Measurements from ENCODE around the gene PARD3.

The PARD3 gene

DNA sequence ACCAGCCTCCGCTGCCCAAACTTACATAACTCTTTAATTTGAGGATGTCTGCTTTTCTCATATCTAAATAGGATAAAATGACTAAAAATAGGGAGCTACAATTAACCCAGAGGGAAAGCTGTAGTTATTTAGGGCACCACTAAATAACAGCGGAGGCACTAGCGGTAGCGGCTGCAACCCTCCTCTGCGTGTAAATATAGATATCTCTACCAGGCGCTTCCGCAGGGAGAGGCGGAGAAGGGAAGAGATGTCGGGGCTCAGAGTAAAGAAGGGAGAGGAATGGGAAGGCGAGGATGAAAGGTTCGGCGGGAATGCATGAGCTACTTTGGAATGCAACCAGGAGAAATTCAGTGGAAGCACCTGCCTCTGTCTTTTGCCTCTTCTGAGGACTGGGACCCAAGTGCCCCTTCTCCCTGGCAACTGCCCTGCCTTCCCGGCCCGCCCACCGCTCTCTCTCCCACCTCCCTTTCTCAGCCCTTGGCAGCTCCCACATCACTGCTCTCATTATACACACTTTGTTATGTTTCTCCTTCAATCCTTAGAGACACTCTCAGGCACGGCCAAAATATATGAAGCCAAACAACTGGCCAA lies 698.3 kb downstream of the PARD3 start:
- DNase-seq (ENCODE audit: low read depth), result no peak
- no peak overlapping the region for H3K4me3 ChIP-seq (ENCODE audit: control insufficient read depth, low read depth, low read length)
- TF ChIP-seq CTCF (conservative IDR thresholded peaks at IDR 0.05; ENCODE audit: control insufficient read depth, insufficient read depth, low read depth, low read length), result no peak

DNA sequence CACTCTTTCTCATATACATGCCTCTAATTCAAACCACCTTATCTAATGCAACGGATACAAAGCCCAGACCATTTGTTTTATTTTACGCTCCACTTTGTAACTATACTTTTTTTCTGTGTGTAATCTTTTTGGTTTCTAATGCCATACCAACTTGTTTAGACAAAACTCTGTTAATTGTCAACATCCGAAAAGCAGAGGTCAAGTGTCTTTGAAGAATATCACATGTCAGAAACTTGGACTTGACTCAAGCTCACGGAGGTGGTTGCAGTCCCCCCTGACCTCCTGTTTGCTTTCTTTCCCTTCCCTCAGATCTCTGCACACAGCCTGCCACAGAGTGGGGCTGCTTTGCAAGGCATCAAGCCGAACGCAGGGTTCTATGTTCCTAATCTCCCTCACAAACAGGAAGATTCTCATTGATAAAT lies 698.9 kb downstream of the PARD3 start:
- no peak overlapping the region for H3K4me3 ChIP-seq (ENCODE audit: control insufficient read depth, low read depth, low read length)
- TF ChIP-seq CTCF (conservative IDR thresholded peaks at IDR 0.05; ENCODE audit: control insufficient read depth, insufficient read depth, low read depth, low read length), result no peak
- DNase-seq (ENCODE audit: low read depth), result no peak

DNA sequence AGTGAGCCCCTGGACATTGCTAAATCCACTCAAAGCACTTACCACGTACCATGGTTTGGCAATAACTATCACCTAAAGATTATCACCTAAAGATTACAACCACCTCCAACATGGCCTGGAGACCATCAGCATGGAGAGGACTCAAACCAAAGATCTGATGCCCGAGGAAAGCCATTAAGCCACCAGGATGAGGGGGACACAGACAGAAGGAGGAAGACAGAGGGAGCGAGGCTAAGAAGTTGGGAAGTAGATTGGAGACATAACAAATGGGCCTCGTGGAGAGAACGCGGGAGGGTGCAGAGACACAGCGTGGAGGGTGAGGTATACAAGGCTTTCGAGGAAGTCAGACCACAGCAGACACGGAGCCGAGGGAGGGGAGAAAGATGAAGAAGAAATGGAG lies 700.2 kb downstream of the PARD3 start:
- H3K4me3 ChIP-seq (ENCODE audit: control insufficient read depth, low read depth, low read length), result no peak overlapping the region
- no peak for DNase-seq (ENCODE audit: low read depth)
- no peak for TF ChIP-seq CTCF (conservative IDR thresholded peaks at IDR 0.05; ENCODE audit: control insufficient read depth, insufficient read depth, low read depth, low read length)

DNA sequence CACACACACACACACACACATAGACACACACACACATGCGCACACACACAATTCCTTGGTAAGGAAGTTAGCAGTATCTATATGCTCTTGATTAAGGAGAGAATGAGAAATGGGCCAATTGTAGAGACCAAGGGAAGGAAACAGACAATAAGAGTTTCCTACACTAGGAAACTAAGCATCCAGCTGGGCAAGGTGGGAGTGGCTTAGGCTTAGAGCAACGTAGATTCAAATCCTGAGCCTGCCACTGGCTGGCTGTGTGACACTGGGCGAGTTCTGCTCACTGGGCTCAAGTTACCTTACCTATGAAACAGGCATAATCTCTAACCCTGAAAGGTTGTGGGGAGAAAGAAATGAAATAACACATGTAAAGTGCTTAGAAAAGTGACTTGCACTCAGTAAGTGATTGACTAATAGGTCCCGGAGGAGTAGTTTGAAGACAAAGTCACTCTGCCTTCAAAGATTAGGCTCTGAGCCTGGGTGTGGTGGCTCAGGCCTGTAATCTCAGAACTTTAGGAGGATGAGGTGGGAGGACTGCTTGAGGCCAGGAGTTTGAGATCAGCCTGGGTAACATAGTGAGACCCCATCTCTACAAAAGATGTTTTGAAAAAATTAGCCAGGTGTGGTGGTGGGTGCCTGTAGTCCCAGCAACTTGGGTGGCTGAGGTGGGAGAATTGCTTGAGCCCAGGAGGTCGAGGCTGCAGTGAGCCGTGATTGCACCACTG lies 701.4 kb downstream of the PARD3 start:
- no peak for DNase-seq (ENCODE audit: low read depth)
- TF ChIP-seq CTCF (conservative IDR thresholded peaks at IDR 0.05; ENCODE audit: control insufficient read depth, insufficient read depth, low read depth, low read length), result no peak
- H3K4me3 ChIP-seq (ENCODE audit: control insufficient read depth, low read depth, low read length), result no peak overlapping the region

DNA sequence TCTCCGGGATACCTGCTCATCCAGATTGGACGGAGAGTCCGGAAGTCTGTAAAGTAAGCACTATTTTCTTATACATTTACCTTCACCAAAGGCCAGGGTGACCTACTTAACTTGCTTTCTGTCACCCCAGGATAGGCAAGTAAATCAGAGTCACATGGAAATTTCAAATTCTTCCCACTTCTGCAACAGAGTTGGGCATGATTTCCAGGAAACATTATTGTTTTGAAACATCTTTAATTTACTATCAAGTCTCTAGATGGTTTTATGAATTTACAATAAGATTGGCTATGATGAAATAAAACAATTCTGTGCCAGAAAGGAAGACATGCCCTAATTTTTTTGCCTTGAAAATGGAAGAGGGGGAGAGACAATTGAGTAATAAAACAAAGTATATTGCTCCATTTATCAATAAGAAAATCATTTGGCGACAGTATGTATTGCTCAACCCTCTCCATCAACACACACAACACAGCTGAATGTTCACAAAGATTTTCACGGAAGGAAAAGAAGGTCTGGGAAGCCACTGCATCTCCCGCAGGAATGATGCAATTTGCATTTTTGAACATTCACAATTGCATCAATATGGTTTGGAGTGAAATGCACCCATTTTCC lies 702.8 kb downstream of the PARD3 start:
- TF ChIP-seq CTCF (conservative IDR thresholded peaks at IDR 0.05; ENCODE audit: control insufficient read depth, insufficient read depth, low read depth, low read length), result no peak
- DNase-seq (ENCODE audit: low read depth), result peak; percentile 78
- no peak overlapping the region for H3K4me3 ChIP-seq (ENCODE audit: control insufficient read depth, low read depth, low read length)

- DNase-seq (ENCODE audit: low read depth), result no peak
- no peak overlapping the region for H3K4me3 ChIP-seq (ENCODE audit: control insufficient read depth, low read depth, low read length)
- TF ChIP-seq CTCF (conservative IDR thresholded peaks at IDR 0.05; ENCODE audit: control insufficient read depth, insufficient read depth, low read depth, low read length), result no peak
Measured at GRCh38 chr10:34111179-34111578, 703.9 kb downstream of the PARD3 start.

All from fibroblast of mammary gland (primary cell).